ENCODE data around the gene ZC2HC1B. TPM values are rescaled to one million over a fixed set of nuclear protein-coding genes. Genes with fewer than 3 reads are reported as not detected.
A peak's percentile ranks its signal among the peaks of the same experiment; 100 is the strongest.
"Not testable (repeated sequence)": the region's sequence is repeated elsewhere in the genome, so short reads cannot be mapped to it uniquely, and the experiment has no call there.

The ZC2HC1B gene
- total and polyA plus RNA-seq, 5 experiments from 2014 or later = not detected

- POLR2A ChIA-PET = interaction anchor here (0.9 to 2.0 kb wide), 4 partner anchors 165 to 1892 kb away, joined by 4 to 9 read pairs (median 6); partner anchors contain the start of genes EPM2A, PHACTR2 and SF3B5
- H3K36me3 Mint-ChIP-seq = peaks cover 9 to 42% (median 18%) of the 10 kb centered on the region in 3 donors
- ATAC-seq = peak in 1 of 2 donors; percentile 14
Observed at GRCh38 chr6:143843677-143843999, 20.6 kb upstream of the ZC2HC1B start.

GRCh38 chr6:143844006-143844405 lies 20.3 kb upstream of the ZC2HC1B start:
- DNase-seq (no peak), ATAC-seq (no peak)
- Mint-ChIP-seq H3K4me3 (peak overlapping the region; percentile 90 to 98 (median 95)), H3K36me3 (peaks cover 13 to 46% (median 22%) of the 10 kb centered on the region in 3 donors), H3K27me3 (no peaks in the 10 kb centered on the region), H3K9me3 (no peaks in the 10 kb centered on the region), H3K27ac (peak overlapping the region; percentile 87 to 99 (median 98)), H3K4me1 (peaks cover 21 to 42% (median 35%) of the 10 kb centered on the region in 4 donors)
- POLR2A ChIA-PET = interaction anchor here (2.0 kb wide), 1 partner anchor 251 kb away, joined by 7 read pairs; the partner anchor contains the start of gene SF3B5

More at GRCh38 chr6:143843677-143843999, 20.6 kb upstream of the ZC2HC1B start:
- DNase-seq = no peak
- H3K9me3 Mint-ChIP-seq = no peaks in the 10 kb centered on the region
- peaks cover 18 to 40% (median 34%) of the 10 kb centered on the region in 4 donors for H3K4me1 Mint-ChIP-seq
- H3K27ac Mint-ChIP-seq = peak overlapping the region; percentile 87 to 99 (median 98)
- H3K27me3 Mint-ChIP-seq = peaks cover 0 to under 1% (median 0%) of the 10 kb centered on the region in 5 donors
- peak overlapping the region; percentile 90 to 98 (median 95) for H3K4me3 Mint-ChIP-seq

- H3K27me3 Mint-ChIP-seq = no peaks in the 10 kb centered on the region
- DNase-seq = no peak
- peak overlapping the region in 1 of 10 donors; percentile 51 for H3K27ac Mint-ChIP-seq
- H3K36me3 Mint-ChIP-seq = peaks cover 15 to 56% (median 30%) of the 10 kb centered on the region in 3 donors
- H3K4me3 Mint-ChIP-seq = peak overlapping the region in 8 of 10 donors; percentile 3 to 57 (median 23)
- H3K9me3 Mint-ChIP-seq = no peaks in the 10 kb centered on the region
- ATAC-seq = no peak
- POLR2A ChIA-PET = no interaction called here
- H3K4me1 Mint-ChIP-seq = peaks cover 27 to 51% (median 41%) of the 10 kb centered on the region in 4 donors
Observed at GRCh38 chr6:143845033-143845432, 19.2 kb upstream of the ZC2HC1B start.

DNA sequence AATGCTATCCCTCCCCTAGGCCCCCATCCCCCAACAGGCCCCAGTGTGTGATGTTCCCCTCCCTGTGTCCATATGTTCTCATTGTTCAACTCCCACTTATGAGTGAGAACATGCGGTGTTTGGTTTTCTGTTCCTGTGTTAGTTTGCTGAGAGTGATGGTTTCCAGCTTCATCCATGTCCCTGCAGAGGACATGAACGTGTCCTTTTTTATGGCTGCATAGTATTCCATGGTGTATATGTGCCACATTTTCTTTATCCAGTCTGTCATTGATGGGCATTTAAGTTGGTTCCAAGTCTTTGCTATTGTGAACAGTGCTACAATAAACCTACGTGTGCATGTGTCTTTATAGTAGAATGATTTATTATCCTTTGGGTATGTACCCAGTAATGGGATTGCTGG lies 12.6 kb upstream of the ZC2HC1B start:
- H3K4me1 Mint-ChIP-seq = peaks cover 24 to 70% (median 47%) of the 10 kb centered on the region in 4 donors

GRCh38 chr6:143855057-143855456 lies 9.2 kb upstream of the ZC2HC1B start:
- Mint-ChIP-seq H3K4me1 (peaks cover 23 to 52% (median 30%) of the 10 kb centered on the region in 4 donors), H3K9me3 (peaks cover 0 to 25% (median 7%) of the 10 kb centered on the region in 9 donors), H3K36me3 (peaks cover 57 to 98% (median 91%) of the 10 kb centered on the region in 3 donors)
- H3K27ac Mint-ChIP-seq, ATAC-seq, H3K27me3 Mint-ChIP-seq, H3K4me3 Mint-ChIP-seq, POLR2A ChIA-PET, DNase-seq: not testable (repeated sequence)

More for the DNA sequence above, 12.6 kb upstream of the ZC2HC1B start:
- DNase-seq, ATAC-seq, H3K27ac Mint-ChIP-seq, H3K27me3 Mint-ChIP-seq, POLR2A ChIA-PET, H3K4me3 Mint-ChIP-seq: not testable (repeated sequence)
- H3K36me3 Mint-ChIP-seq = peaks cover 52 to 98% (median 85%) of the 10 kb centered on the region in 3 donors
- peaks cover 0 to 25% (median 7%) of the 10 kb centered on the region in 9 donors for H3K9me3 Mint-ChIP-seq

- peaks cover 21 to 50% (median 27%) of the 10 kb centered on the region in 4 donors for H3K4me1 Mint-ChIP-seq
- POLR2A ChIA-PET = not testable (repeated sequence)
- peaks cover 52 to 97% (median 85%) of the 10 kb centered on the region in 3 donors for H3K36me3 Mint-ChIP-seq
Observed at GRCh38 chr6:143856762-143857161, 7.5 kb upstream of the ZC2HC1B start.

GRCh38 chr6:143857651-143858050 lies 6.6 kb upstream of the ZC2HC1B start:
- POLR2A ChIA-PET = no interaction called here
- Mint-ChIP-seq H3K9me3 (peaks cover 0 to 25% (median 7%) of the 10 kb centered on the region in 9 donors), H3K4me1 (peaks cover 13 to 41% (median 21%) of the 10 kb centered on the region in 4 donors), H3K27me3 (no peaks in the 10 kb centered on the region), H3K27ac (peak overlapping the region in 1 of 10 donors; percentile 19), H3K4me3 (no peak overlapping the region), H3K36me3 (peaks cover 47 to 97% (median 80%) of the 10 kb centered on the region in 3 donors)
- no peak for ATAC-seq
- no peak for DNase-seq

More at GRCh38 chr6:143856762-143857161, 7.5 kb upstream of the ZC2HC1B start:
- H3K27ac Mint-ChIP-seq, H3K4me3 Mint-ChIP-seq, ATAC-seq, H3K27me3 Mint-ChIP-seq, DNase-seq: not testable (repeated sequence)
- peaks cover 0 to 25% (median 7%) of the 10 kb centered on the region in 9 donors for H3K9me3 Mint-ChIP-seq

- H3K36me3 Mint-ChIP-seq = peaks cover 40 to 92% (median 70%) of the 10 kb centered on the region in 3 donors
- H3K27me3 Mint-ChIP-seq = no peaks in the 10 kb centered on the region
- ATAC-seq (no peak), DNase-seq (no peak)
- H3K4me1 Mint-ChIP-seq = peaks cover 0 to 17% (median 3%) of the 10 kb centered on the region in 4 donors
- H3K9me3 Mint-ChIP-seq = peaks cover 0 to 11% (median under 1%) of the 10 kb centered on the region in 9 donors
- POLR2A ChIA-PET = no interaction called here
- peak overlapping the region in 1 of 10 donors; percentile 67 for H3K27ac Mint-ChIP-seq
- H3K4me3 Mint-ChIP-seq = no peak overlapping the region
Observed at GRCh38 chr6:143859891-143860660, 4.2 kb upstream of the ZC2HC1B start.

GRCh38 chr6:143863771-143864170 lies 503 bp upstream of the ZC2HC1B start:
- no peak overlapping the region for H3K4me3 Mint-ChIP-seq
- DNase-seq (no peak), ATAC-seq (no peak)
- no peaks in the 10 kb centered on the region for H3K4me1 Mint-ChIP-seq
- no peak overlapping the region for H3K27ac Mint-ChIP-seq
- no peaks in the 10 kb centered on the region for H3K27me3 Mint-ChIP-seq
- peaks cover 23 to 67% (median 44%) of the 10 kb centered on the region in 3 donors for H3K36me3 Mint-ChIP-seq
- POLR2A ChIA-PET = no interaction called here
- H3K9me3 Mint-ChIP-seq = peaks cover 0 to 12% (median 2%) of the 10 kb centered on the region in 9 donors

DNA sequence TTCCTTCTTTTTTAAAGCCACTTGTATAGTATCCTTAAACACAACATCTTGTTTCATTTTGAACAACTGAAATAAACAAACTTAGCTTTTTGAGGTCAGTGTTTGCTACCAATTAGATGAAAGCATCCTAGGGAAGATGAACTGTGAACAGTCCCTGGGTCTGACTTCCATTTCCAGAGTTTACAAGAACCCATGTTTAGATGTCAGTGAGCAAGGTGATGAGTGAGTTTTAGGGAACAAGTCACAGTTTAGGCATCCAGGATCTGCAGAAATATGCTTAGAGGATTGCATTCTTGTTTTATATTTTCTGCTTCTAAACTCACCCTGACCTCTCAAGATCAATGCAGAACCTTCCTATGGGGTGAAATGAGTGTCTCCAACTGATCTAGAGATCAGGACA lies 3.0 kb downstream of the ZC2HC1B start:
- H3K4me1 Mint-ChIP-seq = peaks cover 0 to 4% (median 0%) of the 10 kb centered on the region in 4 donors
- no peak for ATAC-seq
- peaks cover 18 to 33% (median 22%) of the 10 kb centered on the region in 3 donors for H3K36me3 Mint-ChIP-seq
- H3K9me3 Mint-ChIP-seq = peaks cover 0 to 23% (median 2%) of the 10 kb centered on the region in 9 donors
- POLR2A ChIA-PET = no interaction called here
- no peaks in the 10 kb centered on the region for H3K27me3 Mint-ChIP-seq
- no peak for DNase-seq
- H3K4me3 Mint-ChIP-seq = no peak overlapping the region
- H3K27ac Mint-ChIP-seq = no peak overlapping the region

- ATAC-seq, POLR2A ChIA-PET, H3K27ac Mint-ChIP-seq, H3K4me3 Mint-ChIP-seq, H3K27me3 Mint-ChIP-seq, H3K4me1 Mint-ChIP-seq, DNase-seq: not testable (repeated sequence)
- Mint-ChIP-seq H3K36me3 (peaks cover 11 to 20% (median 14%) of the 10 kb centered on the region in 3 donors), H3K9me3 (peaks cover 0 to 23% (median 5%) of the 10 kb centered on the region in 9 donors)
Observed at GRCh38 chr6:143868808-143869207, 4.5 kb downstream of the ZC2HC1B start.

GRCh38 chr6:143871202-143871730 lies 7.0 kb downstream of the ZC2HC1B start:
- DNase-seq, H3K36me3 Mint-ChIP-seq, ATAC-seq, POLR2A ChIA-PET, H3K27ac Mint-ChIP-seq, H3K4me3 Mint-ChIP-seq, H3K27me3 Mint-ChIP-seq, H3K4me1 Mint-ChIP-seq: not testable (repeated sequence)
- peaks cover 0 to 47% (median 19%) of the 10 kb centered on the region in 9 donors for H3K9me3 Mint-ChIP-seq

DNA sequence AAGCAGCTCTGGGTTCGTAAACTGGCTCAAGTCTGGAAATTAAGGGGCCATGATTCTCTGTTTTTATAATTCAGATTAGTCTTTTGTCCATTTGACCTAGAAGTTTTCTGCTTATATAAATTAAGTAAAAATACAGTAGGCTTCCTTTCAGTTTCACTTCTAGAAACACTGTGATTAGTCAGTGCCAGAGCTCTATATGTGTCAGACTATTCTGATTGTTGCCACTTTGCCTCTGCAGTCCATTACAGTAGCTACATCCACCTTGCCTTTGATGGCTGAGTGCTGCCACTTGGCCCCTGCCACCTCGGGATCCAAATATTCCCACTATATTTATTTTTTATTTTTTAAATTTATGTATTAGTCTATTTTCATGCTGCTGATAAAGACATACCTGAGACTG lies 7.9 kb downstream of the ZC2HC1B start:
- Mint-ChIP-seq H3K36me3 (peaks cover 0 to 4% (median 0%) of the 10 kb centered on the region in 3 donors), H3K4me1 (peaks cover 0 to 6% (median 0%) of the 10 kb centered on the region in 4 donors), H3K27ac (peak overlapping the region in 1 of 10 donors; percentile 27), H3K9me3 (peaks cover 0 to 49% (median 21%) of the 10 kb centered on the region in 9 donors), H3K27me3 (no peaks in the 10 kb centered on the region), H3K4me3 (no peak overlapping the region)
- ATAC-seq (no peak), DNase-seq (no peak)
- POLR2A ChIA-PET = no interaction called here
